Measurements from ENCODE around the gene APOH.

- TF ChIP-seq, protein P1, sequence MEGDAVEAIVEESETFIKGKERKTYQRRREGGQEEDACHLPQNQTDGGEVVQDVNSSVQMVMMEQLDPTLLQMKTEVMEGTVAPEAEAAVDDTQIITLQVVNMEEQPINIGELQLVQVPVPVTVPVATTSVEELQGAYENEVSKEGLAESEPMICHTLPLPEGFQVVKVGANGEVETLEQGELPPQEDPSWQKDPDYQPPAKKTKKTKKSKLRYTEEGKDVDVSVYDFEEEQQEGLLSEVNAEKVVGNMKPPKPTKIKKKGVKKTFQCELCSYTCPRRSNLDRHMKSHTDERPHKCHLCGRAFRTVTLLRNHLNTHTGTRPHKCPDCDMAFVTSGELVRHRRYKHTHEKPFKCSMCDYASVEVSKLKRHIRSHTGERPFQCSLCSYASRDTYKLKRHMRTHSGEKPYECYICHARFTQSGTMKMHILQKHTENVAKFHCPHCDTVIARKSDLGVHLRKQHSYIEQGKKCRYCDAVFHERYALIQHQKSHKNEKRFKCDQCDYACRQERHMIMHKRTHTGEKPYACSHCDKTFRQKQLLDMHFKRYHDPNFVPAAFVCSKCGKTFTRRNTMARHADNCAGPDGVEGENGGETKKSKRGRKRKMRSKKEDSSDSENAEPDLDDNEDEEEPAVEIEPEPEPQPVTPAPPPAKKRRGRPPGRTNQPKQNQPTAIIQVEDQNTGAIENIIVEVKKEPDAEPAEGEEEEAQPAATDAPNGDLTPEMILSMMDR (IDR thresholded peaks at IDR 0.05): no peak
- no peak for TF ChIP-seq ZFX (IDR thresholded peaks at IDR 0.05; ENCODE audit: borderline replicate concordance)
Observed at GRCh38 chr17:66191593-66192377, 37.4 kb downstream of the APOH start, which contains the start of gene CEP112.
